Lower leg skin (tissue), 4 donors: ENCODE results near the gene TPSD1. TPM values are rescaled to one million over a fixed set of nuclear protein-coding genes. Genes with fewer than 3 reads are reported as not detected.

Experiments
- DNase-seq, 2 donors: peaks; one replicate each; pipeline ENCODE4 v3.0.0-alpha.2; 2019; ENCODE audit warnings: low spot score in 2 of 2
- H3K4me3 ChIP-seq: fragments of 200-600 bp; sonication (generic); 2 replicates; pipeline ENCODE4 v1.5.1; 2017; ENCODE audit warnings: mild to moderate bottlenecking, low read depth; ENCODE audit not compliant: poor library complexity, severe bottlenecking
- POLR2A ChIP-seq, 2 donors: fragments of 450-650 bp; IDR thresholded peaks; one replicate each; pipeline ENCODE4 v1.6.1; 2016 to 2017; ENCODE audit warnings: antibody characterized with exemption in 2 of 2, mild to moderate bottlenecking in 1 of 2, moderate library complexity in 1 of 2
- WGBS, 2 donors: methylation state at CpG; one replicate each; pipeline ENCODE4 v1.1.5; 2018; 5-methylcytosine and 5-hydroxymethylcytosine counted together
- intact Hi-C: fragments of 100-400 bp; cut with DNase I; formaldehyde crosslinking; loops from one replicate; pipeline ENCODE4 v1.15.0; 2023; ENCODE audit warnings: low total_unique reads
- total RNA-seq, 4 donors: library from RNA; depleted of rRNA; stranded (reverse); fragments of >200 nt; gene quantifications; one replicate each; pipeline ENCODE4 v1.1.0, GENCODE V29; 2016
- TF ChIP-seq, protein P1 (sequence below), 3 donors: fragments of 450-650 bp; IDR thresholded peaks; one replicate each; pipeline ENCODE4 v1.5.1; 2016; ENCODE audit warnings: antibody characterized with exemption in 3 of 3, mild to moderate bottlenecking in 3 of 3, moderate library complexity in 2 of 3

The TPSD1 gene
- total RNA-seq, 4 donors from 2014 or later: 0.93 to 7.1 (median 2.4) TPM

GRCh38 chr16:1259760-1260068 is 3.8 kb downstream of the TPSD1 start:
- DNase-seq: no peak
- H3K4me3 ChIP-seq: no peak overlapping the region
- TF ChIP-seq, protein P1, sequence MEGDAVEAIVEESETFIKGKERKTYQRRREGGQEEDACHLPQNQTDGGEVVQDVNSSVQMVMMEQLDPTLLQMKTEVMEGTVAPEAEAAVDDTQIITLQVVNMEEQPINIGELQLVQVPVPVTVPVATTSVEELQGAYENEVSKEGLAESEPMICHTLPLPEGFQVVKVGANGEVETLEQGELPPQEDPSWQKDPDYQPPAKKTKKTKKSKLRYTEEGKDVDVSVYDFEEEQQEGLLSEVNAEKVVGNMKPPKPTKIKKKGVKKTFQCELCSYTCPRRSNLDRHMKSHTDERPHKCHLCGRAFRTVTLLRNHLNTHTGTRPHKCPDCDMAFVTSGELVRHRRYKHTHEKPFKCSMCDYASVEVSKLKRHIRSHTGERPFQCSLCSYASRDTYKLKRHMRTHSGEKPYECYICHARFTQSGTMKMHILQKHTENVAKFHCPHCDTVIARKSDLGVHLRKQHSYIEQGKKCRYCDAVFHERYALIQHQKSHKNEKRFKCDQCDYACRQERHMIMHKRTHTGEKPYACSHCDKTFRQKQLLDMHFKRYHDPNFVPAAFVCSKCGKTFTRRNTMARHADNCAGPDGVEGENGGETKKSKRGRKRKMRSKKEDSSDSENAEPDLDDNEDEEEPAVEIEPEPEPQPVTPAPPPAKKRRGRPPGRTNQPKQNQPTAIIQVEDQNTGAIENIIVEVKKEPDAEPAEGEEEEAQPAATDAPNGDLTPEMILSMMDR (IDR thresholded peaks at IDR 0.05): no peak
- TF ChIP-seq POLR2A (IDR thresholded peaks at IDR 0.05): no peak
- 17 to 24% methylated on average over 10 to 11 of the region's 11 CpGs for WGBS, 2 donors
- intact Hi-C loops: no loop called here

GRCh38 chr16:1260101-1260680 is 4.3 kb downstream of the TPSD1 start:
- no peak for DNase-seq
- WGBS, 2 donors: 62 to 70% methylated on average over 34 to 36 of the region's 36 CpGs
- no peak overlapping the region for H3K4me3 ChIP-seq
- intact Hi-C loops: no loop called here
- TF ChIP-seq POLR2A (IDR thresholded peaks at IDR 0.05): no peak
- TF ChIP-seq, protein P1 (IDR thresholded peaks at IDR 0.05): no peak

GRCh38 chr16:1261131-1261892 is 5.4 kb downstream of the TPSD1 start:
- 5 to 14% methylated on average over 10 to 36 of the region's 47 CpGs for WGBS, 2 donors
- H3K4me3 ChIP-seq: no peak overlapping the region
- TF ChIP-seq POLR2A (IDR thresholded peaks at IDR 0.05): no peak
- TF ChIP-seq, protein P1 (IDR thresholded peaks at IDR 0.05): no peak
- no peak for DNase-seq
- intact Hi-C loops: no loop called here

- H3K4me3 ChIP-seq: no peak overlapping the region
- DNase-seq: no peak
- no peak for TF ChIP-seq POLR2A (IDR thresholded peaks at IDR 0.05)
- TF ChIP-seq, protein P1 (IDR thresholded peaks at IDR 0.05): no peak
- WGBS, 2 donors: 69 to 75% methylated on average over 29 to 32 of the region's 32 CpGs
- intact Hi-C loops: no loop called here
These were observed 6.5 kb downstream of the TPSD1 start for GRCh38 chr16:1262210-1262845.

- no peak overlapping the region for H3K4me3 ChIP-seq
- no peak for DNase-seq
- intact Hi-C loops: no loop called here
- TF ChIP-seq POLR2A (IDR thresholded peaks at IDR 0.05): no peak
- TF ChIP-seq, protein P1 (IDR thresholded peaks at IDR 0.05): no peak
- WGBS, 2 donors: 20 to 73% methylated on average over 1 to 6 of the region's 9 CpGs
These were observed 7.0 kb downstream of the TPSD1 start for GRCh38 chr16:1262846-1263221.
